GM19043 (cell line): Measurements from ENCODE around the gene ADRA2C.

Experiments
- ATAC-seq: cut with Tn5 transposase; IDR thresholded peaks from one replicate; pipeline ENCODE4 v1.9.1; 2021; ENCODE audit warnings: low read depth; ENCODE audit not compliant: unreplicated experiment

The ADRA2C gene

DNA sequence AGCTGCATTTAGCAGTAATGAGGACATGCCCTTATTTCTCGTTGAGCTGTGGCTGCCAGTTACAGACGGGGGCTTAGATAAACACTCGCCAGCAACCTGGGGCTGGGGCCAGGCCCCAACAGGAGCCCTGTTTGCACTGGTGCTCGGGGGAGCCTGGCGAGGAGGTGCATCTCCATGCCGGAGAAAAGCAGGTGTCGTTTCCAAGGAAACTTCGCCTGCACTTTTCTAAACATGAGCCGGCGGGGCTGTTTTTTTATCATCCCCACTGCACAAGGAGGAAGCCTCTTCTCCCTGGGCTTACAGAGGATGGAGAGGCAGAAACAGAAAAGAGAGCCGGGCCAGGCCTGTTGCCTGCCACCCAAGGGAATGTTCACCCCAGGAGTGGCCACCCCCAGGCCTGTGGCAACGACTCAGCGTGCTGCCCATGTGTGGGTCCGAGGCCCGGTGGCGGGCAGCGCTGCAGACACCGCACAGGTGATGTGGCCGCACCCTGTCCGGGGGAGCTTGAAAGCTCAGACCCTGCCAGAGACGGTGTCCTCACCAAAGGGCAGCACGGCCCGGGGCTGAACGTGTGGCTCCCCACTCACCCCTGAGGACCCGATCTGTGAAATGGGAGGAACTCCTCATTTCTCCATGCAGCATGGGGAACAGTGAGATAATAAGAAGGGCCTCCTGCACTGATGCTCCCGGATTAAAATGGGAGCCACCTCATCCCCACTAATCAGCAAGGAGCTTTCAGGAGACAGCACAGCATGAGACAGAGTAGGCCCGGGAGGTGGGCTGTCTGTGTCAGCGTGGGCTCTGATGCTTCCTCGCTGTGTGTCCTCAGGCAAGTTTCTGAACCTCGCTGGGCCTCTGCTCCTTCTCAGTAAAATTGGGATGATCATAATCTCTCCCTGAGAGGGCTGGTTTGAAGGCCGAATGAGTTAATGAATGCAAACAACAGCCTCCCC lies 33.8 kb upstream of the ADRA2C start:
- no peak for ATAC-seq

DNA sequence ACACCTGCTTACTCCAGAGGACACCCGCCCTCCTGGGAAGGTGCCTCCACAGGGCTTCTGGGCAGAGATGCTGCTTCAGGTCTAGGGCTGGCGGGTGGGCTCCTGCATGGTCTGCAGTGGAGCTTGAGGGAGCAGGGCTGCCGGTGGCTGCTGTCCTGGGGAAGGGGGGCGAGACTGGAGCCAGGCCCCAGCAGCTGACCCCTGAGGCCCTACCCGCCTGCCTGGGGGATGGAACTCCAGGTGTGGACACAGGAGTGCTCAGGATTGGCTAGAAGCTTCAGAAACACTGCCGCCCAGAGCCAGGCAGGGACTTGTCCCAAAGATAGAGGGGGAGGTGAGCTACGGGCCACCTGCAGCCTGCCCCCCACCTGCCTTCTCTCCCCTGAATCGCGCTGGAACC lies 33.0 kb upstream of the ADRA2C start:
- ATAC-seq: no peak

DNA sequence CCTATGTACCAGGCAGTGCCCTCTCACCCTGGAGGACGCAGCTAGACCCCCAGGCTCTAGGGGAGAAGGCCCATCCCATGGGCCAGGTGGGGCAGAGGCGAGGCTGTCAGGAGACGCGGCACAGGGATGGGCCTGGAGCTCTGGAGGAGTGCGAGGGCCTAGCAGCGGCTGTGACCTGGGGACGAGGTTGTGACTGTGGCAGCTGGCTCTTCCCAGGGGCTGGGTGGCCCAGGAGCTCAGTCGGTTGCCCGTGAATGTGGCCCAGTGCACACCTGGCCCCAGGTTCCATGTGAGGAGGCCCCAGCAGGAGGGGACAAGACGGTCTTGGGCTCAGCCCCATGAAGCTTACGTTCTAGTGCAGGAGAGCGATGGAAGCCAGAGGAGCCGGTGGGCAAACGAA lies 31.0 kb upstream of the ADRA2C start:
- no peak for ATAC-seq

DNA sequence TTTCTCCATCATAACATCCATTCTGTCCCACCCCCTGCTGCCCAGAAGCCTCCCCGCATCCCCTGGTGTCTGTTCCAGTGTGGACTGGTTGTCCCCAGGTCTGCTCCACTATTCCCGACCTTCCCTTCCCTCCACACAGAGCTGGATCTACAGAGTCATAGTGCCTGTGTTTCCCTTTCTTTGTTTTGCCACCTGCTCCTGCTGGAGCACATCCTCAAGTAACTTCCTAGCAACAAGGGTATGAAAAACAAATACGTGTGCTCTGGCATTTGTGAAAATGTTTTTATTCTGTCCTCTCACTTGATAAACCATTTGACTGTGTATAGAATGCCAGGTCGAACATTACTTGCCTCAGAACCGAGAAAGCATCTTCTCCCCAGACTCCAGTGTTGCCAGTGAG lies 29.9 kb upstream of the ADRA2C start:
- ATAC-seq: no peak

DNA sequence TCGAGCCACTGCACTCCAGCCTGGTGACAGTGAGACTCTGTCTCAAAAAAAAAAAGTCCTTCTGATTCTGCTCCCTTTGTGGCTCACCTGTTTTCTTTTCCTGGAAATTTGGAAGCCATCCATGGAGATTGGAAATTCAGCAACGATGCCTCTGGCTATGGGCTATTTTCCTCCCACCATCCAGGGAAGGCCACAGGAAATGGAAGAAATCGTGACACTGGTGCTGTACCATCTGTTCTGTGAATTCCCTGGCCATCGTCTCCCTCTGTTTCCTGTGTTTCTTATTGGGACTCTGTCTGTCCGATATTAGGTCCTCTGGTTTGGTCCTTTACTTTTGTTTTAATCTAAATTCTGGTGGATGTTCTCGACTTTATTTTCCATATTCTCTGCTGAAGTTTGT lies 29.4 kb upstream of the ADRA2C start:
- no peak for ATAC-seq

DNA sequence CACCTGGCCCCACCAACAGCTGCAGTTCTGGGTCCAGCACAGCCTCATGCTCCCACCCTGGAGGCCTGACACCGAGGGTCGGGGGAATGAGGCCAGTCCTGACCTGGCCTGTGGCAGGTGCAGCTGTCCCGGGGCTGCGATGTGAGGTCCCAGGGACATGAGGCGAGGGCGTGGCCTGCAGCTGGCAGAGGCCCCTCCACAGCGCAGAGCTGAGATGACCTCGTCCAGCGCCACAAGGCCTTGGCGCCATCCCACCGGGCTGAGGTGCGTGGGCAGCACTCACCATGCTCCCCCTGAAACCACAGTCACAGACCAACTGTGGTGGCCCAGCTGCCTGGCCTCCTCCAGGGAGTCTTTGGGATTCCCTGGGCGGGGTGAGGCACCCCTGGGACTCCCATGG lies 26.6 kb upstream of the ADRA2C start:
- no peak for ATAC-seq

DNA sequence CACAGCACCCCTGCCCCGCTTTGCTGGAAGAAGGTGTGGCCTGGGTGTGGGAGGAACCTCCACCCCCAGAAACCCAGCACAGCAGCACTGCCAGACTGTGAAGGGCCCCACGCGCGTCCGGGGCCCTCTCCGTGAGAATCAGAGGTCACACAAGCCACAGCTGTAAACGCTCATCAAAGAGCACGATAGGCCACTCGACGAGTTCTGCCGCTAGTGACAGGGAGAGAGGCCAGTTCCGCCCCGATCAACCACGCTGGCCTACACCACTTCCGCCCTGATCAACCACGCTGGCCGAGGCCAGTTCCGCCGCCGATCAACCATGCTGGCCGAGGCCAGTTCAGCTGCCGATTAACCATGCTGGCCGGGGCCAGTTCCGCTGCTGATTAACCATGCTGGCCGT lies 25.9 kb upstream of the ADRA2C start:
- no peak for ATAC-seq

DNA sequence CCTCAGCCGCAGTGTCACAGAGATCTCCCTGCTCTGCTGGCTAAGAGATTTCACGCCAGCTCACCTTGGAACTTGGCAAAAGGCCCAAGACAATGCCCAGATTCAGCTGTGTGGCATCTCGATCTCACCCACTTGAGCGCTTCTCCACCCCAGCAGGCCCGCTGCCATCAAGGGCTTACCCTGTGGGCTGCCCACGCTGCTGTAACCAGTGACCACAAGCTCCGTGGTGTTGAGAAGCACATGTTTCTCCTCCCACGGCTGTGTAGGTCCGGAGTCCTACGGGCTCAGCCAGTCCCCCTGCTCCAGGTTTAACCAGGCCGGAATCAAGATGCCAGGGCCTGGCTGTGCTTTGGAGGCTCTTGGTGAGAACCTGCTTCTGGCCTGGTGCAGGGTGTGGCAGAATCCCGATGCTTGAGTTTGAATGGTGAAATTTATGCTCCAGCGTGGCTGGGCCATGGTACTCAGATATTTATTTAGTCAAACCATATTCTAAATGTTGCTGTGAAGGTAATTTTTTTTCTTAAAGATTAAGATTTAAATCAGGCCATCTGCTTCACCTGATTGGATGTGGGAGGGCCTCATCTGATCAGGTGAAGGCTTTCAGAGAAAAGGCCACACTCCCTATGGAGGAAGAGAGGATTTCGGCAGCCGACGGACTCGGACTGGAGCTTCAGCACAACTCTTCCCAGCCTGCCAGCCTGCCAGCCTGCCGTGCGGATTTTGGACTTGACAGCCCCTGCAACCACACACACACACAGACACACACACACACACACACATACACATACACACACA lies 24.8 kb upstream of the ADRA2C start:
- ATAC-seq: no peak

DNA sequence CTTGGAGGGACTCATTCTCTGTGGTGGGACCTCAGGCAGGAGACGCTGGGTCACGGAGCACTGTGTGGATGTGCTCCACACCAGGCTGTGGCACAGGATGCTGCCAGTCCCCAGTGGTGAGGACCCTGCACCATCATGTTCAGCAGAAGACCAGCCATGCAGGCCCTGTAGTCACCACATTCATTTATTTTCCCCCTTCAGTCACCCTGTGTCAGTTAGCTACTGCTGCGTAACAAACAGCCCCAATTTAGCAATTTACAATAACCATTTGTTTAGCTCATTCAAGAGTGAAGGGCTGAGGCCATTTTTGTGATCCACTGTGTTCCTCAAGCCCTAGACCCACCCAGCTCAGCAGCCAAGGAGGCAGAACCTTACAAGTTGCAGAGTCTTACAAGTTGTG lies 23.6 kb upstream of the ADRA2C start:
- no peak for ATAC-seq

DNA sequence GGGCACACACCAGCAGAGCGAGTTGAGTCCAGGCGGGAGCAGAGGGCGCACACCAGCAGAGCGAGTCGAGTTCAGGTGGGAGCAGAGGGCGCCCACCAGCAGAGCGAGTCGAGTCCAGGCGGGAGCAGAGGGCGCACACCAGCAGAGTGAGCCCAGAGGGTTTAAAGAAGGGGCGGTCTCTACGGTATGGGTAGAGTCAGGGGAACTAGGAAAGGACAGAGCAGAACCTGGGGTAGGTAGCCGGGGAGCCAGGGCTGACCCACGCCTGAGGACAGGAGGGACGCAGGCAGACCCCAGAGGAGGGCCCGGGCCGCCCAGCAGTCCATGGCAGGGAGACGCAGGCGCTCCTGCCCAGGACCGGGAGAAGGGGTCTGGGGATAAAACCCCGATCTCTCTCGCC lies 22.0 kb upstream of the ADRA2C start:
- ATAC-seq: no peak

DNA sequence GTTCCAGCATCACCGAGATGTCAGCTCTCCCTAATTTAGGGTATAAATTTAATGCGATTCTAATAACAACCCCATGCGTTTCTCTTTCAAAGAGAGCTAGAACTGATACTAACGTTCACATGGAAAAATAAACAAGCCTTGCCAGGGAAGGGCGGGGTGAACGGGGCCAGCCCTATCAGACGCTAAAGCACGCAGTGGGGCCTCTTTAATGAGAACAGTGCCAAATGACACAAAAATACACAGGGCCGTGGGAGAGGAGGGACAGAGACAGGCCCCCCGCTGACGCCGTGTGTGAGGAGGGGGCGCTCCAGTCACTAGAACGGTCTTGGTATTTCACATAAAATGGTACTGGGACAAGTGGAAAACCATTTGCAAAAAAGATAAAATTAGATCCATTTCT lies 21.3 kb upstream of the ADRA2C start:
- no peak for ATAC-seq

DNA sequence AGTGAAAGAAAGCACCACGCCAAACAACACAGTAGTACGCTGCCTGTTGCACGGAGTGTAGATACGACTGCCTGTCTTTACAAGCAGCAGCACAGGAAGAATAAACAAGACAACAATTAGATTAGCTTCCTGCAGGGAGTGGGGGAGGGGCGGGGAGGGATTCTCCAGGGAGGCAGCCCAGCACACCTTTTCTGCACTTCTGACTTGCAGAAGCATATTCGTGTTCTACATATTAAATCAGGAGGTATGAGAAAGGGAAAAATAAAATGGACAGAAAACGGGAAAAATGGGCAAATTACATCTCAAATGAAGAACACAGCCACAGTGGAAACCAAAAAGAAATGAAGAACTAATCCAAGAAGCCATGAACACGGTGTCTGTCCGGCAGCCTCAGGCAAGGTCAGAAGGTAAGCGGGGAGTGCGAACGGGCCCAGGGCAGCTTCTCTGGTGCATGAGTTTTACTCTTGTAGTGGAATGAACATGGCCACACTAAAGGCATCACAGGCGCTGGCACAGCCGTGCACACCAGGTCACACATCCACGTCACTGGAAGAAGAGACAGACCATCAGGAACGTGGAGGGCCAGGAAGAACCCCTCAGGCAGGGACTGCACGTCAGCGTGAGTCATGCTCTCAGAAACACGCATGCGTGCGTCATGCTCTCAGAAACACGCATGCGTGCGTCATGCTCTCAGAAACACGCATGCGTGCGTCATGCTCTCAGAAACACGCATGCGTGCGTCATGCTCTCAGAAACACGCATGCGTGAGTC lies 20.1 kb upstream of the ADRA2C start:
- no peak for ATAC-seq

DNA sequence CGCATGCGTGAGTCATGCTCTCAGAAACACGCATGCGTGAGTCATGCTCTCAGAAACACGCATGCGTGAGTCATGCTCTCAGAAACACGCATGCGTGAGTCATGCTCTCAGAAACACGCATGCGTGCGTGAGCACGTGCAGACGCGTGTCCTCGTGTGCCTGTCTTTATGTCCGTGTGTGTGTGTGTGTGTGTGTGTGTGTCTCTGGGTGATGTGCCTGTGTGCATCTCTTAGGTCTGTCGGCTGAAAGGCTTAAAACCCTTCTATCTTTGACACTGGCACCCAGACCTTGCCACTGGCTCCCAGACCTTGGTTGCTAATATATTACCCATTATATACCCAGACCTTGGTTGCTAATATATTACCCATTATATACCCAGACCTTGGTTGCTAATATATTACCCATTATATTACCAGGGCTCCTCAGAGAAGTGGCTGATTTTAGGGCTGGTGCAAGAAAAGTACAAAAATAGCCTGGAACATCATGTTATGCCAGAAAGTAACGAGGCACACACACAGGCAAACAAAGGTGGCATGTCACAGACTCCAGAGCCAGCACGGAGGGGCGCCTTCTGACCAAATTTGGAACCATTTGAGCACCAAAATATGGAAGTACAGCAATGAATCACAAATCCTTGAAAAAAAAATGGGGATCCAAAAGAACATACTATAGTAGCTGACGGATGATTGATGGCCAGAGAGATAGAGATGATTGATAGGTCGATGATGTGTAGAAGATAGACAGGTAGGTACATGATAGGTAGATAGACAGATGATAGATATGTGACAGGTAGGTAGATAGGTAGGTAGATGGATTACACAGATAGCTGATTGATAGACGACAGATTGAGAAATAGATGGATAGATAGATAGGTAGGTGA lies 19.2 kb upstream of the ADRA2C start:
- no peak for ATAC-seq

DNA sequence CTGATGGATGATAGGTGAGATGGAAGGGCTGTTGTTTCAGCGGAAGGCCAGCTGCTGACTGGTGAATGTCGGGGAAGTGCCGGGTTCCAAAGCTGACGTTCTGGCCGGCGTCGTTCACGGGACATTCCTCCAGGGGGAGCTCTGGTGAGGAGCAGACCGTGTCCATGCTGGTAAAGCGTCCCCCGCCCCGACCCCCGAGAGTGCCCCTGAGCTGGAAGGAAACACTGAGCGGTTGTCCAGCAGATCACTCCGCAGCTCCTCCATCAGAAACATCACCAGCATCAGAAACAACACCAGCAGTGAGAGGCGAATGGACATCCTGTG lies 18.6 kb upstream of the ADRA2C start:
- no peak for ATAC-seq

DNA sequence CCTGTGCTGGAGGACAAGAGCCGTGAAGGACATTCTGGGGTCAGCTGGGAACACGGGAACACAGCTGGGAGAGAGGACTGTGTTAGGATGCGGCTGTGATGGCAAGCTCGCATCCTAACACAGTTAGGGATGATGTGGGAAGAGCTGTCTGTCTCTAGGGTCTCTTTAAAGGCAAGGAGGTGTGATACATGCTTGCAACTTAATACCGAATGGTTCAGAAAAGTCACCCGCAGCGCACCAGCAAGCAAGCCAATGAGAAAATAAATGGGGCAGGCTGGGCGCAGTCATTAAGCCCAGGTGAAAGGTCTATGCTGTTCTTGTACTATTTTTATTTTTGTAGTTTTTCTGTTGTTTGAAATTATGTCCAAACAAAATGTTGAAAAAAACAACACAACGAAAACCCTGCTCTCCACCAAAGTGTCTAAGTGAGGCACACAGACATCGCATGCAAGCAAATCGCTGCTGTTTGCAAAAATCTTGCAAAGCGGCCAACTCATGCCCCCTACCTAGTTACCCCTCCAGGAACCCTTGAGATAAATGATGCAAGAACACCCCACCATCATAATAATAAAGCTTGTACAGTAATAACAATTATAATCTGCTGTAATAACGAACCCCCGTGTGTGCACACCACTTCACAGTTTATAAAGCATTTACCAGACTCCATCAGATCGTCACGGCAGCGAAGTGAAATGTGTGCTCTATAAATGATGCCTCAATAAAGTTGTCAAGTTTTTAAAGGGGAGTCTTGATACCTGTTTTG lies 17.9 kb upstream of the ADRA2C start:
- no peak for ATAC-seq

DNA sequence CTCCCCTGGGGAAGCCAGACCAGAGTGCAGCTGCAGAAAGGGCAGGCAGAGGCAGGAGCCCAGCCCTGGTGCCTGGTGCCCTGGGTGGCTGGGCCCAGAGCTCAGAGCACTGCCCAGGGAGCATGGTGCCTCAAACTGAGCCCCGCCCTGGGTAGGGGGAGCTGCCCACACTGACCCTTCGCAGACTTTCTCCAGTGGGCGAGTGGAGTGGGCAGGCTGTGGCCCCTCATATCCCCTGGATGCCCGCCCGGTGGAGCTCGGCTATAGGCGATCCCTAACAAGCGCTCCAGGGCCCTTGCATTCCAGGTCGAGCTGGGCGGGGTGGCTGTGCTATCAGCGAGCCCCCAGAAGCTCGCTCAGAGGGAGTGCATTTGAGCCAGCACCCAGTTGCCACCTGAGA lies 17.1 kb upstream of the ADRA2C start:
- ATAC-seq: no peak

DNA sequence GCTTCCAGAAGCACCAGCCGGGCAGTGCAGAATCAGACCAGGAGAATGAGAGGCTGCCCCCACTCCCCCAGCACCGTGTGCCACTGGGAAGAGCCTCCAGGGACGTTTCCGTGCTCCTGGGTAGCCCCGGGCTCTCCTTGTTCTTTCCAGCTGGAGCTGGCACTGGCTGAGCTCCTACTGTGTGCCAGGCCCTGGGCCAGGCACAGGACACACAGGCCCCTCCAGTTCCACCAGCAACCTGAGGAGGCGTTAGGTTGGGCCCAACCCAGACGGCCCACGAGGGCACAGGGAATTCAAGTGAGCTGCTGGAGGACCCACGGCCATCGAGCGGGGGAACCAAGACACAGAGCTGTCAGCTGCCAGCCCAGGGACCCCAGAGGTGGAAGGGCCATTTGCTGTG lies 15.9 kb upstream of the ADRA2C start:
- no peak for ATAC-seq

DNA sequence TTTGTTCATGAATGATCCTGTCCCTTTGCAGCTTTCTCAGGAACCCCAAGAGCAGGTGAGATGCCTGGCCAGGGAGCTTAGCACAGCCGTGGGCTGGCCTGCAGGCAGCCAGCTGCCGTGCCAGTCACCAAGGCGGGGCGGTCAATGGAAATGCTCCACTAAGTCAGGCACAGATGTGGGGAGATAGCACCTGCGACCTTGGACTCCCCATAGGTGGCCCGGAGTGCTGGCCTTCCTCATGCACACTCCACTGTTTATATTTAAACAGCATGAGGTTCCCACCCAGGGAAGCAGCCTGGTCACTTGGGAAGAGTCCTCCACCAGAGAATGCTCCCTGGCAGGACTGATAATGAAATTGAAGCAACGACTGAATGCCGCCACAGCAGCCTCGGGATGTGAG lies 14.2 kb upstream of the ADRA2C start:
- no peak for ATAC-seq

DNA sequence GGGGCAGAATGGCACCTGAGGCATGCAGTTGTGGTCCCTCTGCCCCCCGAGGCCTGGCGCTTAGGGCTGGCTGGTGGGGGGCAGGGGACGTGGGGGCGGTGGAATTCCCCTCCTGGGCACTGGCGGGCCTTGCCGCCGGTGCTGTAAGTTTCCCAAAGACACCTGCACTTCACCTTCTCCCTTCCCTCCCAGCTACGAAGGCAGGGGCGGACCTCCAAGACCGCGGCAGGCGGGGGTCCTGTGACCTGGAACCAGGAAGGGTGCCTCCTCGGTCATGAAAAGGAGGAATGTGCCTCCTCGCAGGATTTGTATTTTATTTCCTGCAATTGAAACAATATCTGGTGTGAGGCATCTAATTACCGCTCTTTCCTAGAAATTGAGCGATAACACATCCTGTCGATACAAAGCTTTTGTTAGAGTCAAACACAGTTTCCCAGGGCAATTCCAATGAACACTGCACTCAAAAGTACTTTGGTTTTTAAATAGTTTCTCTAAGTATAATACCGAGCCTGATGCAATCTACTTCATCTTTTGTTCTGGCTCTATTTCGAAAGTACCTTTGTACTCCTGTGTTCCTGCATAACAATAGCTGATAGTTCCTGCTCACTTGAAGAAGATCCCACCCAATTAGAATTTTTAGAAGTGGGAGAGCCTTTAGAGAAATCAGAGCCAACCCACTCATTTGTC lies 12.3 kb upstream of the ADRA2C start:
- no peak for ATAC-seq
